Calu3 (cell line): Measurements from ENCODE around the gene YLPM1. TPM values are rescaled to one million over a fixed set of nuclear protein-coding genes. Genes with fewer than 3 reads are reported as not detected.

Experiments used
- BruUV-seq: library from RNA; stranded (reverse); fragments of 400-500 nt; replicated peaks from 2 replicates; lab custom pipeline; 2021; lab: Mats Ljungman, UMichigan
- CTCF ChIA-PET: fragments of 300-600 bp; sonication (Branson Sonifier 250); formaldehyde crosslinking; loops from one replicate; lab custom pipeline; 2022; ENCODE audit warnings: antibody characterized with exemption; lab: Charles Lee
- DNase-seq: peaks from one replicate; pipeline ENCODE4 v3.0.0; 2022
- H3K27ac Mint-ChIP-seq: one replicate; pipeline ENCODE4 v1.8.0; 2022; ENCODE audit warnings: mixed read lengths; ENCODE audit not compliant: unreplicated experiment
- H3K27me3 Mint-ChIP-seq: one replicate; pipeline ENCODE4 v1.8.0; 2022; ENCODE audit warnings: mixed read lengths; ENCODE audit not compliant: unreplicated experiment
- H3K36me3 Mint-ChIP-seq: one replicate; pipeline ENCODE4 v1.8.0; 2022; ENCODE audit warnings: mild to moderate bottlenecking, moderate library complexity, mixed read lengths; ENCODE audit not compliant: insufficient read depth, unreplicated experiment
- H3K4me1 Mint-ChIP-seq: one replicate; pipeline ENCODE4 v1.8.0; 2022; ENCODE audit warnings: mild to moderate bottlenecking, low read depth, mixed read lengths; ENCODE audit not compliant: unreplicated experiment
- H3K4me3 Mint-ChIP-seq: one replicate; pipeline ENCODE4 v1.8.0; 2022; ENCODE audit warnings: mild to moderate bottlenecking, low read depth, moderate library complexity, mixed read lengths; ENCODE audit not compliant: unreplicated experiment
- H3K9me3 Mint-ChIP-seq: one replicate; pipeline ENCODE4 v1.8.0; 2022; ENCODE audit warnings: low read depth, mixed read lengths; ENCODE audit not compliant: unreplicated experiment
- CTCF ChIP-seq: fragments of 200-600 bp; IDR thresholded peaks from one replicate; pipeline ENCODE4 v1.8.0; 2022; ENCODE audit warnings: antibody characterized with exemption; ENCODE audit not compliant: unreplicated experiment
- intact Hi-C: fragments of 100-400 bp; cut with micrococcal nuclease; formaldehyde crosslinking; loops from one replicate; pipeline ENCODE4 v1.10.0; 2022; ENCODE audit not compliant: unreplicated experiment
- total RNA-seq: library from RNA; stranded (reverse); gene quantifications from 2 replicates; pipeline ENCODE4 v1.2.3, GENCODE V29; 2022

YLPM1 gene
- total RNA-seq, 1 experiment from 2014 or later, result 67.5 TPM

DNA sequence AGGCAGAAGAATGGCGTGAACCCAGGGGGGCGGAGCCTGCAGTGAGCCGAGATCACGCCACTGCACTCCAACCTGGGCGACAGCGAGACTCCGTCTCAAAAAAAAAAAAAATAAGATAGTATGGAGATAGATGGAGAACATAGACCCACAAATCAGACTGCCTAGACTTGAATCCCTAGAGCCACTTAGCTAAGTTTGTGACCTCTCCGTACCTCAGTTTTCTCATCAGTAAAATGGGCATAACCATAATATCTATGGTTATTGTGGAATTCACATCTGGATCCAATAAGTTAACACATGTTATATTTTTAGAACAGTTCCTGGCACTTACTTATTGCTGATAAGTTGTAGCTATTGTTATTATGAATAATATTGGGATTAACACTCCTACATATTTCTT lies 105.6 kb downstream of the YLPM1 start:
- Mint-ChIP-seq H3K27me3 (peaks cover 30% of the 10 kb centered on the region), H3K36me3 (no peaks in the 10 kb centered on the region), H3K27ac (no peak overlapping the region), H3K4me1 (no peaks in the 10 kb centered on the region), H3K4me3 (no peak overlapping the region), H3K9me3 (no peaks in the 10 kb centered on the region)
- CTCF ChIA-PET, result no interaction called here
- TF ChIP-seq CTCF, result no peak
- intact Hi-C loops, result no loop called here
- DNase-seq, result no peak
- no TSS peak for BruUV-seq

GRCh38 chr14:74871819-74872218 lies 108.7 kb downstream of the YLPM1 start:
- no TSS peak for BruUV-seq
- Mint-ChIP-seq H3K36me3 (no peaks in the 10 kb centered on the region), H3K9me3 (no peaks in the 10 kb centered on the region), H3K27ac (no peak overlapping the region), H3K4me3 (no peak overlapping the region), H3K27me3 (peaks cover 11% of the 10 kb centered on the region), H3K4me1 (no peaks in the 10 kb centered on the region)
- TF ChIP-seq CTCF, result no peak
- intact Hi-C loops, result no loop called here
- DNase-seq, result no peak
- CTCF ChIA-PET, result interaction anchor here (0.6 to 3.4 kb wide), 3 partner anchors 9 to 182 kb away, joined by 3 to 11 read pairs (median 4); no protein-coding TSS in a partner anchor

DNA sequence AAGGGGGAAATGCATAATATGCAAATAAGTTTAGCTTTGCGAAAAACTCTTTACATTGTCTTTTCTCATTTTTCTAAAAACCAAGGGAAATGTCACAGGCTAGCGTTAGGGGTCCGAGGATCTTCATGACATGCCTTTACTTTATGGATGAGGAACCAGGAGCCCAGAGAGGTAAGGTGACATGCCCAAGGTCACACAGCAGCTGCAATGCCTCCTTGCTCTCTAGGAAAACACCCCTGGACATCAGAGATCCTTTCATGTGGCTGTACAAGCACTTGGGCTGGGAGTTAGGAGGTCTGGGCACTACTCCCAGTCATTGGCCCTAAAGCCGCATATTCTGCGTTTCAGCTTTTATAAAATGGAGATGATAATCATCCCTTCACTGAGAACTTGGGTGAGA lies 112.1 kb downstream of the YLPM1 start:
- H3K4me1 Mint-ChIP-seq, result no peaks in the 10 kb centered on the region
- no peaks in the 10 kb centered on the region for H3K9me3 Mint-ChIP-seq
- no peak for TF ChIP-seq CTCF
- H3K4me3 Mint-ChIP-seq, result no peak overlapping the region
- CTCF ChIA-PET, result interaction anchor here (1.6 kb wide), 1 partner anchor 14 kb away, joined by 5 read pairs; no protein-coding TSS in a partner anchor
- no TSS peak for BruUV-seq
- no peaks in the 10 kb centered on the region for H3K27me3 Mint-ChIP-seq
- H3K27ac Mint-ChIP-seq, result no peak overlapping the region
- intact Hi-C loops, result no loop called here
- H3K36me3 Mint-ChIP-seq, result no peaks in the 10 kb centered on the region
- no peak for DNase-seq

DNA sequence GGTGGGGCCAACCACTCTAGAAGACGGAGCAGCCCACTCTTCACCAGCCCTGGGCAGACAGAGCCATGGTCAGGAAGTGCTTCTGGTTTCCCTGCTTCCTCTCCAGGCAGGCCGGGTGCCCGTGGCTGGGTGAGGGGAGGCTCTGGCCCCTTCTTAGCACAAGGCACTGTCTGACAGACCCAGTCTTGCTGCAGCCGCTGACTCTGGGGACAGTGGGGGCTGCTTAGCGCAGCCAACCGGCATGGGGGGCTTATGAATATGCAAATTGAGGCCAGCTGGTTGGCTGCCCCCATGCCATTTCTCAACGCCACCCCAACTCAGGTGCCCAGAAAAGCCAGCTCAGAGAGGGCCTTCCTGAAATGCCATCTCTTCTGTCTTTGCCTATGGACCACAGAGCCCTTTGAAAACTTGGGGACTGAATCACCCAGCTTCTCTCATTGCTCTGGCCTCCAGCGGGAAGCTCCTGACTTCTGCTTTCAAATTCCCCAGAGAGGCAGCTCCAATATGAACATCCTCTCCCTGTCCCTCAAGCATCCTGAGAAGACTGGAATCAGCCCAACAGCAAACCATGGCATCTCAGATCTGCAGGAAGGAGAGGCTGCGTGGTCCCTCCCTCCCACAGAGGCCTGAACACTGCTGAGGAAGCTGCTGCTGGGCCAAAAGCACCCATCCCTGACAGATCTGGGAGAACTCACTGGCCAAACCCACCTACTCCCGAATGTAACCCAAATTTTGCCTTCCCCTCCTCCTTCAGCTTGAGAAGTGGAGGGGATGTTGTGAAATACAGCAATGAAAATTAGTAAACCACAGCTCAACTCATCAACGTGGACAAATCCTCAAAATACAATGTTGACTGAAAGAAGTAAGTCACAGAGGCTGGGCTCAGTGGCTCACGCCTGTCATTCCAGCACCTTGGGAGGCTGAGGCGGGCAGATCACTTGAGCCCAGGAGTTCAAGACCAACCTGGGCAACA lies 113.1 kb downstream of the YLPM1 start, which contains the start of gene PROX2:
Gene PROX2 (minus strand): TSS at position 205 of the 973 bp plus-strand sequence. CDS start 12,311 bp downstream, outside the sequence.
- no peaks in the 10 kb centered on the region for H3K27me3 Mint-ChIP-seq
- intact Hi-C loops, result no loop called here
- CTCF ChIA-PET, result interaction anchor here (1.6 kb wide), 1 partner anchor 15 kb away, joined by 5 read pairs; no protein-coding TSS in a partner anchor
- no peak for DNase-seq
- no peak for TF ChIP-seq CTCF
- no TSS peak for BruUV-seq
- H3K4me3 Mint-ChIP-seq, result no peak within 1 kb of the TSS
- no peak within 1 kb of the TSS for H3K27ac Mint-ChIP-seq
- H3K36me3 Mint-ChIP-seq, result peaks cover 7% of the 10 kb centered on the region
- no peaks in the 10 kb centered on the region for H3K9me3 Mint-ChIP-seq
- H3K4me1 Mint-ChIP-seq, result peaks cover 8% of the 10 kb centered on the region
